Measurements from ENCODE around the gene TECTB.

TECTB gene

DNA sequence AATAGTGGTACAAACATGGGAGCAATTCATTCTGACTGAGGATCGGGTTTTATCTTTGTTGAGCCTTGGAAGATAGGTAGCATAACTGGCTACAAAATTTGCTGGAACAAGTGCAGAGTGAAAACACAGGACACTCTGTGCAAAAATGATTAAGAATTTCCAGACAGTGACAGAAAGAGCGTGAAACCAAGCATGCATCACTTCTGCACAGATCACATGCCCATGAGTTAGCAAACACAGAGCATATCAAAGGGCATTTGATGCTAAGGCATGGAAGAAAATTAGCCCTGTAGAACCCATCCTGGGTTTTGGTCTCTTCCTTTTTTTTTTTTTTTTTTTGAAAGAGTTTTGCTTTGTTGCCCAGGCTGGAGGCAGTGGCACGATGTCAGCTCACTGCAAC, 28.3 kb downstream of the TECTB start:
- no peak for DNase-seq (ENCODE audit: low read depth)

- DNase-seq (ENCODE audit: low read depth): no peak
Measured at GRCh38 chr10:112313234-112313633, 30.0 kb downstream of the TECTB start.

DNA sequence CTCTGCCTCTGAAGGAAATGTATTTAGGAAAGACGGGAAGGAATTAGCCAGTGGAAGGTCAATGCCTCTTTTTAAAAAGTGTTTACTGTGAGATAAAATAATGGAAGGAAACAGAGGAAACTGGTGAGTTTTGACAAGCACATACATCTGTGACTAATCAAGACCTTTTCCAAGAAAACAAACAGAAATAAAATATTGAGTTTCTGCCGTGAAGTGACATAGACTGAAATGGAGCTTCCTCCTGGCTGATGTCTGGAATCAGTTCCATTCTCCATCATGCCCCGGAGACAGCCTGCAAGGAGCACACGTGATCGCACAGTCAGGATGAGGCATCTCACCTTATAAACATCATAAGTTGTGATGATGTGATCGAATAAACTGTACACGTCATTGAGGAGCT, 30.7 kb downstream of the TECTB start:
- no peak for DNase-seq (ENCODE audit: low read depth)

DNA sequence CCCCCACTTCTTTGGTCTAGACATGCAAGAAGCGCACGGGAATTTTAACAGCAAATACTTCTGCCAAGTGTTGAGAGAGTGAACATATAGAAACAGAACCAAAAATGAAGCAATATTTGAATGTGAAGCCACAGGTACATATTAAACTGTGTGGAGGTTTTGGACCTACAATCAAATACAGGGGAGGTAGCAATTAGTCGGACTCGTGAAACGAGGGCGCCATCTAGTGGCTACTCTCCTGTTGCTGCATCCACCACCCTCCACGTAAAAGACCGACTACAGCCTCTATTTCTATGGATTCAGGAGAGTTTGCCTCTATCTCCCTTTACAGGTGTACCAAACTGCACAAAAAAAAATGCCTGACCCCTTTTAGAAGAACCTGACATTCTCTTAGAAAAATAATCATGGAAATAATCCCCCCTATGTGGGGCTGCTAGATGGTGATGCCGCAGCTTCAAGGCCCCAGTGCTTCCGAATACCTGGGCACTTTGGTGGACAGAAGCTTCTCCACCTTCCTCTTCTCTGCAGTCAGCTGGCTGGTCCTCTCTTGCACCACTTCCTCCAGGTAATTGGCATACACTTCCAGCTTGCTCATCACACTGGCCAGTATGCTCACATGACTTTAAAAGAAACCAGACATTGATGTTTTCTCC, 31.7 kb downstream of the TECTB start:
- DNase-seq (ENCODE audit: low read depth): peak; percentile 45

- no peak for DNase-seq (ENCODE audit: low read depth)
Measured at GRCh38 chr10:112327678-112328077, 44.5 kb downstream of the TECTB start.

DNA sequence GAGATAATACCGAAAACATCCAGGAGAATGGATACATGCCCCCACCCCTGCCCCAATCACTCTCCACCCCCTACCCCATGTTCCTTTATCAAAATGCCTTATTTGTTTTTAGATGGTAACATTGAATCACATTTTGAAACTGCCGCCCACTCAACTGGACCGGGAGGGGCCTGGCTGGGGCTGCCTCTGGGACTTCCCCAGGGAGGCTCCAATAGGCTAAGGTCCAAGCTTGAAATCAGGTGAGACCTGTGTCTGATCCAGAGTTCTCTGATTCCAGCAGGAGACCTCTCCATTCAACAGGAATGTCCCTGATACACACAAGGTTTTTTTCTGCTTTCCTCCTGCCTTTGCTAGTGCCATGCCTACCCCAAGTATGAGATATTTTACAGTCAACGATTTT, 47.0 kb downstream of the TECTB start:
- no peak for DNase-seq (ENCODE audit: low read depth)

DNA sequence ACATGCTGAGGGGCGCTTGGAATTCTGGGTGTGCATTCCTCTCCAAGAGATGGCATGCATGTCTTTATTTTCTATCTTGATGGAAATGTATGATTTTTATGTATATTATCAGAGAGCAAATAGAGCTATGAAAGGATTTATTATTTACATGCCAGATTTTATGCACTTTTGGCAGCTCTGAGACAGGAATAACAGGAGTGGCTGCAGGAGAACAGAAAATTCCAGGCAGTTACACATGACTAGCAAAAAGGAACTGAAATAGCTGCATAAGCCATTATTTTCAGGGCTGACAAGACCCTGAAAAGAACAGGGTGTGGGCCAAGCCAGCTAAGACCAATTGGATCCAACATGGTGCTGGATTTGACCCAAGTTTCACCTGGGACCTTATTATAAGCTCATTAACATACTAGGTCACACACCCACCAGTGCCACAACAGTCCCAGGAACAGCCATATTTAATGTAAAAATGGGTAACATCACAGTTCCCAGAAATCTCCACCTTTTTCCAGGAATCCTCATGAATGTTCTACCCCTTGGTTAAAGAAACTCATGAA, 47.5 kb downstream of the TECTB start:
- no peak for DNase-seq (ENCODE audit: low read depth)

DNA sequence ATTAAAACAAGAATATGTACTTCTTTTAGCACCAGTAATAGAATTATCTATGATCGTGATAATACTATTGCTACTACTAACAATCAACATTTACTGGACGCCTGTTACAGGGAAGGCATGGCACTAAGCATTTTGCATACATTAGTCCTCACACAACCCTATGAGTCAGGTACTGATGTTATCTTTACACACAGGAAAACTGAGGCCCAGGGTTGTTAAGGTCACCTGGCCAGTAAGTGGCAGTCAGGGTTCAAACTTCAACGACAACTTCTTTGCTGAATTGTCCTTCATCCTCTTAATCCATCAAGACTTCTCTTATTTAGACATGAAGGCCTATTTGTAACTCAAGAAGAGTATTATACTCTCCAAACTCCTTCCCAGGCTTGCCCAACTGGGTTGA, 48.8 kb downstream of the TECTB start:
- DNase-seq (ENCODE audit: low read depth): no peak

DNA sequence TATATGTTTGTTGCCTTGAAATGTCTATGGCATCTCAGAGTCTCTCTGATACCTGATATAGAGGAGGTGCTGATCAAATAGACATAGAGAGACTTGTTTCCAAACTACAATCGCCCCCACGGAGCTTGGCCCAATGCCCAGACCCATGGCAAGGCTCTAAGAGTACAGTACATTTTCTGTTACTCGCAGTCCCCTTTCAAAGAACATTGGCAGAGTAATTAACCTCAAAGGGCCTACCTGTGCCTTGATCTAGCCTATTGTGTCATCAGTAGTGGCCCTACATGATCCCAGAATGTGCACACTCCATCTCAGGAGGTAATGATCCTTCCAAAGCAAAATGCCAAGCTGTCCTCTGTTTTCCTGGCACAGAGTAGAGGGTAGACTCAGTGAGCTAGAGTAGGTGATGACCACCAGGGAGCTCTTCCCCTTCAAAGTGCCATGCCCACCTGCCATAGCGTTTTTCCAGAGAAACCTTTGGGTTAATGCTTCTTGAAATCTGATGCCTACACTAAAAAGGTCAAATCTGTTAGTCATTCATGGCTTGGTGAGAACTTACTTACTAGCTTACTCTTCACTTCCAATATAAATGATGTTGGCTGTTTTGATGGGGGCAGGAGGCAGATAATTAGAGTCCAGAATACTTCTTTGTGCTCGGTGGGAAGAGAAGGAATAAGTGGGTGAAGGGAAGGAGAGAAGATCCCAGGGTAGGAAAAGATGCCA, 49.5 kb downstream of the TECTB start:
- no peak for DNase-seq (ENCODE audit: low read depth)

- no peak for DNase-seq (ENCODE audit: low read depth)
Measured at GRCh38 chr10:112333452-112333851, 50.3 kb downstream of the TECTB start.

DNA sequence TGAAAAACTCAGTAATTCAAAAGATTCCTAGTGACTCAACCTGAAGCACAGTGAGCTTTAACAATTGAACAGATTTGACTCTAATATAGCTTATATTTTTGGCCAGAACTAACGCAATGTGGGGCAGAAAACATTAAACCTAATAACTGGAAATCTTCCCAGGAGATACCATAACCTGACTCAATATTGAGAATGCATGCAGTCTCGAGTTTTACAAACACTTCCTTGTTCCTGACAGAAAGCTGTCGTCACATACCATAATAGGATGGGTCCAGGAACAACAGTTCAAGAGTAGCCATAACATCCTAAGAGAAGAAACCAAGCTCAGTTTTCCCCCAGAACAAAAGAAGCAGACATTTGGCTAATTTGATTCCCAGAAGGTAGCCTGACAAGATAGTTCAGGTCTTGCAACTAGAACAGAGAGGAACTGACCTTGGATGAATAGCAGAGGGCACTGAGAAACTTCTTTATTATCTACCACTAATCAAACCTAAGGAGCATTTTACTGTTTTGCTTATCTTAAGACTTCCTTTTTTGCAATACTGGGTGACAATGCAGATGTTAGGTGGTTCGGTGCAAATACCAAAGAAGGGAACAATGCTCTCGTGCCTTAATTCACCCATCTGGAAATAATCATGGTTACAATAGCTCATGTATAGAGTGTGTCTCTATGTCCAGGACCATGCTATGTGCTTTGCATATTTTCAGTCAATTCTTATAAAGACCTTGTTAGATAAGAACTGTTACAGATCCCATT, 52.1 kb downstream of the TECTB start:
- DNase-seq (ENCODE audit: low read depth): no peak

DNA sequence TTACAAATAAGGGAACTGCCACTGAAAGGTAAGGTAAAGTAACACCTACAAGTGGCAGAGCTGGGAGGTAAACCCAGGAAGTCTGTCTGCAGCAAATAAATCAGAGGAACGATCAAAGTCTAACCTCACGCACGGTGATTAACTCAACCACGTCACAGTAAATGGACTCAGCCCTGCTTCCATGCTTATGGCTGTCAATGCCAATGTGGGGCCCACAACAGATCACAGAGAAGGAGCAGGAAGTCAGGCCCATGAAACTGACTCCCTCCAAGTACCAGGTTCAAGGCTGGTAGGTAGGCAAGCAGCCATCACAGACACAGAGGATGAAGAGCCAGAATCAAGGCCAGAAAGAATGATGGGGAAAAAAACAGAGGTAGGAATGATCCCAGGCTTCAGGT, 52.7 kb downstream of the TECTB start:
- DNase-seq (ENCODE audit: low read depth): no peak

DNA sequence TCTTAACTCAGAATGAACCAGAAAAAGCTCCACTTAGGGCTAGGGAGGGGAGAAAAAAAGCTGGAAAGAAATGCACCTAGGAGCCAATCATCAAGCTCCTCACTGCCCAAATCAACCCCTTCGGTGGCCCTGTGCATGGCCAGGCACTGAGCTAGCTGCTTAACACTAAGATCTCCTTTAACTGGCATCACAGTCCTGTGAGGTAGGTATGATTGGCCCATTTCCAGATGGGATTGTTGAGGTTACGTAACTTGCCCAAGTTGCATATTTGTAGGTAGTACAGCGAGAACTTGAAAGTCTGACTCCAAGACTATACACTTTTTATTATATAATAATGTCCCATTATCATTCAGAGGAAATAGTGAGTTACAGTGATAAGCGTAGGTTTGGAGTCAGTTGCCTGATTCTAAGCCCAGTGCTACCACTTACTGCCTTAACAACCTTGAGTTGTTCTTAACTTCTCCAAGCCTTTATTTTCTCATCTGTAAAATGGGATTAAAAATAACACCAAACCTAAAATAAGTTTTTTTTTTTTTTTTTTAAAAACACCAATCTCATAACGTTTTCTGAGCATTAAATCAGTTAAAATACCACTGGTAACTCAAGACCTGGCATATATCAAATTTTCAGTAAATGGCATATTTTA, 53.5 kb downstream of the TECTB start:
- no peak for DNase-seq (ENCODE audit: low read depth)

- DNase-seq (ENCODE audit: low read depth): no peak
Measured at GRCh38 chr10:112338957-112339356, 55.8 kb downstream of the TECTB start.

DNA sequence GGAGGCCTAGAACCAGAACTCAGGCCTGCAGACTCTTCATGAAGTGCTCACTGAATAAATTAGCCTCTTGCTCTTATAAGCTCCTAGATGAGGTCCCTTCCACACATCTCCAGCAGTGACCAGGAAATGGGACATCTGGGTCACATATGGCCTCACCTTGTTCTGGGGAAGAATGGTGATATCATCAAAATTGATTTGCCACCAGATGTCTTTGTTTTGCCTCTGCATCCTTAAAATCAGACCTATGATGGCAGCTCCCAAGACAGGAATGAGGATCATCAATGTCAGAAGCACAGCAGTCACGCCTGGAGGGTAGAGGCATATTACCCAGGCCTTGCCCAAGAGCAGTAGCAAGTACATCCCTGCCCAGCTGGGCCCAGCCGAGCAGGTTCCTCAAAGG, 57.4 kb downstream of the TECTB start:
- DNase-seq (ENCODE audit: low read depth): no peak

DNA sequence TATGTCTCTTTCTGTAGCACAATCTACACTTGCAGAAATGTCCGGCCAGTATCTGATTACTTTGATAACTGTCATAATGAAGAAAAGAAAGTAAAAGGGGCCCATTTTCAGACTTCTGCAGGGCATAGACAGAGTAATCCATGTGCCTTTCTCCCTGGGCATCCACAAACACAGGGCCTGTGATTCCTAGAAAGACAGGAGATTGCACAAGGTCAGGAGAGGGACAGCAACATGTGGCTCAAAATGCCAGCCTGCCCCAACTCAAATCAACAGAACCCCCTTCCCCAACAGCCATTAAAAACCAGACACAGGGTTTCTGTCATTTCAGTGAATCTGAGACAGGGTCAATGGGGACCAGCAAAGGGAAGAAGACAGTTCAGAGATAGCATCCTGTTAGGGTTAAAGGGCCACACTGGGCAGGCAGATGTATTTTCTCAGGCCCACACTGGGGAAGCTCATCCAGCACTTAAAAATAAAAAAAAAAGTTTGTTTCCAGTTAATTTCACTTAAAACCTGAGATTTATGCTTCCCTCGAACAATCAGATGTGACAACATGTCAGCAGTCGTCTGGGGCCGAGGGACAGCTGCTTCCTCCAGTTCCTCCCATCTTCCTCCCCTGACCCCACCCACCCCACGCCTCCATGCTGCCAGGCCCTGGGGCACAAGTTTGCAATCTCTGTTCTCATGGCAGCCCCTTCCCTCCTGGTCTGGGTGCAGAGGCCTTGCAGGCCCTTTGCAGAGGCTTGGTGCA, 60.0 kb downstream of the TECTB start:
- DNase-seq (ENCODE audit: low read depth): no peak

DNA sequence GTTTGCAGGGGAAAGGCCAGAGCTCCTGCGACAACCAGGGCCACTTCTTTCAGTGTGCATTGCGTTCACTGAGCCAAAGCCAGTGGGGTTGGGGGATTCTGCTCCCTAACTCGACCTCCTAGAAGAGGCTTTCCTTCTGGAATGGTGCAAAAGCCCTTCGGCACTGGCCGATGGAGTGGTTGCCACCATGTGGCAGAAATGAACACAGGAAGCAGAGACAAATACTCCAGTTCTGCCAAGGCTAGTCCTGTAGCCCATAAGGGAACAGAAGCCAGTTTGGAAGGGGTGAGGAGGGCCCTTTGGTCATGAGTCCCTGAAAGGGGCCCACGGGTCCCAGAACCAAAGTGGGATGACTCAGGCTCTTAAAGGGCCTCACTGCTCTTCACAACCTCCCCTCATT, 61.1 kb downstream of the TECTB start:
- DNase-seq (ENCODE audit: low read depth): no peak

GRCh38 chr10:112345202-112345601, 62.0 kb downstream of the TECTB start:
- no peak for DNase-seq (ENCODE audit: low read depth)

GRCh38 chr10:112345743-112346142, 62.5 kb downstream of the TECTB start:
- DNase-seq (ENCODE audit: low read depth): no peak

DNA sequence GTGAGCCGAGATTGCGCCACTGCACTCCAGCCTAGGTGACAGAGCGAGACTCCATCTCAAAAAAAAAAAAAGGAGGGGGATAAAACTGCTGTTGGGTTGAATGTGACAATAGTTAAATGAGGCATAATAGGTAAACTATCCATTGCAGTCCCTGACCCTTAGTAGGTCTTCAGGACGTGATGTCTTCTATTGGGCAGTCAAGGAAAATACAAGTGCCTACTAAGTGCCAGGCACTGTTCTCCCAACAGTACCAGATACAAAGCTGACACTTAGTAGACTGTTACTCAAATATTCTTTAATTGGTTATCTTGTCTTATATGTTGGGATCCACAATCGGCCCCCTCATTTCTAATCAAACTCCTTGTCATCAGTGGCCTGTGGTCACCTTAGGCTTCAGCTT, 63.6 kb downstream of the TECTB start:
- no peak for DNase-seq (ENCODE audit: low read depth)

All from stromal cell of bone marrow (primary cell).